ENCODE measurements around the gene A2M. TPM values are rescaled to one million over a fixed set of nuclear protein-coding genes. Genes with fewer than 3 reads are reported as not detected.

Gene A2M
- total and polyA plus RNA-seq, 2 of the 8 experiments (the other 6 are each of a cell fraction or from before 2014, with no cell fraction given): 0.15 TPM; not detected in 1

DNA sequence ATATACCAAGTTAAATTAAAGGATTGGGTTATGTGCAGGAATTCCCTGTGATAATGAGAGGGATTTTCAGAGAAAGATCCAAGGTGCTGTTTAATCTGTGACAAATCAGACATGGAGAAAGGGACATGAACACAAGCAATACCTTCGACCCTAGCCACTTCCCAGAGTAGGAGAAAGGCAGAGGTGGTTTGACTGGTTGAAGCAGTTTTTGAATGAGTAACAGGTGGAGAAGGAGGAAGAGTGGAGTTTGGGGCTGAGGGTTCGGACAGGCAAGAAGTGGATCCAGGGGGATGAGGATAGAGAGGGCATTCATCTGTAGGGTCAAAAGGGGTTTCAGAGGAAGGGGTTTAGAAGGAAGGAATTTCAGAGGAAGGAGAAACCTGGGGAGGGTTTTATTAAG, 27.4 kb upstream of the A2M start:
- Histone ChIP-seq H3K4ac (replicated peaks; ENCODE audit: insufficient read length, low read depth, low read length) (no peak overlapping the region), H3K9me3 (ENCODE audit: insufficient read depth in 2 of 2, low read depth in 1 of 2, low read length in 1 of 2) (peaks cover 19 to 27% of the 10 kb centered on the region in 2 experiments), H3K56ac (replicated peaks; ENCODE audit: insufficient read length, low read depth, low read length) (no peak overlapping the region), H3K4me2 (ENCODE audit: insufficient read depth in 1 of 2, low read depth in 2 of 2, low read length in 2 of 2) (no peak overlapping the region), H3K9ac (replicated peaks in 1 of 4; ENCODE audit: extremely low read depth in 1 of 4, low read depth in 3 of 4, low read length in 3 of 4) (no peak overlapping the region), H3K79me2 (ENCODE audit: control insufficient read depth in 1 of 2, insufficient read depth in 2 of 2, low read length in 2 of 2) (no peaks in the 10 kb centered on the region), H2AFZ (ENCODE audit: low read length) (no peak overlapping the region), H3K23ac (ENCODE audit: insufficient read length) (no peak overlapping the region), H3K4me3 (ENCODE audit: extremely low read depth in 1 of 4, insufficient read depth in 2 of 4, low read depth in 3 of 4, low read length in 4 of 4) (no peak overlapping the region), H3K79me1 (ENCODE audit: low read depth, low read length) (no peaks in the 10 kb centered on the region), H2AK5ac (ENCODE audit: low read depth, low read length) (no peak overlapping the region), H3K36me3 (ENCODE audit: control insufficient read depth in 2 of 4, insufficient read depth in 4 of 4, low read length in 3 of 4) (peaks cover 0 to 3% (median 0%) of the 10 kb centered on the region in 4 experiments; a peak in 1 of 8 replicates), H4K20me1 (replicated peaks in 1 of 2; ENCODE audit: control insufficient read depth in 1 of 2, insufficient read depth in 2 of 2, low read length in 2 of 2) (no peaks in the 10 kb centered on the region), H4K5ac (ENCODE audit: insufficient read length, low read depth, low read length) (no peak overlapping the region), H3K27ac (ENCODE audit: low read depth, low read length) (no peak overlapping the region), H4K8ac (ENCODE audit: extremely low read depth, insufficient read depth, low read length) (no peak overlapping the region), H3K23me2 (ENCODE audit: low read depth, low read length) (no peaks in the 10 kb centered on the region), H3K14ac (ENCODE audit: insufficient read length) (no peak overlapping the region), H3K18ac (ENCODE audit: extremely low read depth, low read length) (no peak overlapping the region), H4K91ac (replicated peaks; ENCODE audit: insufficient read length, low read length) (no peak overlapping the region), H2BK20ac (ENCODE audit: low read length) (no peak overlapping the region), H2BK15ac (ENCODE audit: low read length) (no peak overlapping the region), H2BK120ac (replicated peaks; ENCODE audit: low read depth, low read length) (no peak overlapping the region), H2BK12ac (ENCODE audit: low read depth, low read length) (no peak overlapping the region), H3K4me1 (replicated peaks in 1 of 4; ENCODE audit: control insufficient read depth in 3 of 4, insufficient read depth in 4 of 4, low read length in 3 of 4) (no peaks in the 10 kb centered on the region), H2BK5ac (ENCODE audit: low read depth, low read length) (no peak overlapping the region), H3K27me3 (replicated peaks in 1 of 4; ENCODE audit: control insufficient read depth in 3 of 4, extremely low read depth in 1 of 4, insufficient read depth in 3 of 4, low read length in 3 of 4) (no peaks in the 10 kb centered on the region)
- DNase-seq (ENCODE audit: low read depth in 1 of 2, low spot score in 2 of 2) (no peak), FAIRE-seq (no peak)
- ChIA-PET CTCF (ENCODE audit: partially characterized antibody) (interaction anchor here (0.6 kb wide), 1 partner anchor 769 kb away, joined by 3 read pairs; no protein-coding TSS in a partner anchor), POLR2A (ENCODE audit: partially characterized antibody) (no interaction called here)
- WGBS, 2 experiments (ENCODE audit: extremely low coverage in 1 of 2, insufficient coverage in 1 of 2, insufficient read length in 1 of 2, insufficient replicate concordance in 2 of 2, low coverage in 1 of 2, low lambda C conversion rate in 2 of 2, missing lambda C conversion rate in 1 of 2): 81% methylated on average over 2 of the region's 2 CpGs; no CpG with 5 or more reads in 1 of the 2 experiments
- TF ChIP-seq HDAC2 (IDR thresholded peaks at IDR 0.05; ENCODE audit: borderline replicate concordance in 1 of 2, low read depth in 2 of 2, low read length in 2 of 2) (no peak), RXRA (IDR thresholded peaks at IDR 0.05; ENCODE audit: insufficient read depth, low read depth, low read length) (no peak), RNF2 (IDR thresholded peaks at IDR 0.05; ENCODE audit: borderline replicate concordance, low read depth, low read length, missing control alignments, poor library complexity, severe bottlenecking) (no peak), SIN3A (conservative IDR thresholded peaks at IDR 0.05 in 1 of 2, IDR thresholded peaks at IDR 0.05 in 1 of 2; ENCODE audit: low read depth in 1 of 2, low read length in 2 of 2) (no peak), CEBPB (IDR thresholded peaks at IDR 0.05; ENCODE audit: low read depth, low read length) (no peak), TCF12 (IDR thresholded peaks at IDR 0.05; ENCODE audit: low read depth, low read length) (no peak)

Measured in H1 (cell line).